GM23338 (cell line): ENCODE data around the gene GPATCH4. TPM values are rescaled to one million over a fixed set of nuclear protein-coding genes. Genes with fewer than 3 reads are reported as not detected.

Experiments
- ATAC-seq: fragments of 200-7000 bp; cut with Tn5 transposase; 3 replicates; pipeline ENCODE4 v1.9.1; 2020
- DNase-seq: peaks from one replicate; pipeline ENCODE4 v3.0.0-alpha.2; 2015; ENCODE audit warnings: low spot score
- H2AFZ ChIP-seq: fragments of 200-600 bp; sonication (generic); 2 replicates; pipeline ENCODE4 v1.8.0; 2016; ENCODE audit warnings: antibody characterized with exemption, mild to moderate bottlenecking, moderate library complexity
- H3F3A ChIP-seq: fragments of 200-600 bp; sonication (generic); replicated peaks from 2 replicates; pipeline ENCODE4 v1.8.0; 2017; ENCODE audit warnings: antibody characterized with exemption, mixed run types, low read depth
- H3K27ac ChIP-seq: fragments of 200-600 bp; sonication (generic); 2 replicates; pipeline ENCODE4 v1.6.1; 2016; ENCODE audit warnings: low read depth
- H3K27me3 ChIP-seq: fragments of 200-600 bp; sonication (generic); 2 replicates; pipeline ENCODE4 v1.8.0; 2016; ENCODE audit warnings: mild to moderate bottlenecking, mixed run types, moderate library complexity; ENCODE audit not compliant: insufficient read depth
- H3K36me3 ChIP-seq: fragments of 200-600 bp; sonication (generic); 2 replicates; pipeline ENCODE4 v1.8.0; 2016; ENCODE audit warnings: mild to moderate bottlenecking; ENCODE audit not compliant: insufficient read depth
- H3K4me1 ChIP-seq: fragments of 200-600 bp; sonication (generic); 2 replicates; pipeline ENCODE4 v1.8.0; 2016; ENCODE audit warnings: mild to moderate bottlenecking, moderate library complexity; ENCODE audit not compliant: insufficient read depth
- H3K4me2 ChIP-seq: fragments of 200-600 bp; sonication (generic); 2 replicates; pipeline ENCODE4 v1.7.1; 2017; ENCODE audit warnings: mixed run types
- H3K4me3 ChIP-seq: fragments of 200-600 bp; sonication (generic); 2 replicates; pipeline ENCODE4 v1.6.1; 2016; ENCODE audit warnings: mixed run types
- H3K79me2 ChIP-seq: fragments of 200-600 bp; sonication (generic); replicated peaks from 2 replicates; pipeline ENCODE4 v1.8.0; 2017; ENCODE audit warnings: mild to moderate bottlenecking; ENCODE audit not compliant: insufficient read depth
- H3K9me2 ChIP-seq: fragments of 200-600 bp; sonication (generic); 2 replicates; pipeline ENCODE4 v1.8.0; 2017; ENCODE audit not compliant: insufficient read depth
- H4K20me1 ChIP-seq: fragments of 200-600 bp; sonication (generic); replicated peaks from 2 replicates; pipeline ENCODE4 v1.8.0; 2017; ENCODE audit warnings: mild to moderate bottlenecking; ENCODE audit not compliant: insufficient read depth
- H3K27ac Mint-ChIP-seq: 2 replicates; pipeline ENCODE4 v1.8.0; 2020; ENCODE audit warnings: inconsistent platforms, mild to moderate bottlenecking, moderate library complexity, mixed read lengths
- H3K27me3 Mint-ChIP-seq: 3 replicates; pipeline ENCODE4 v1.8.0; 2022; ENCODE audit warnings: low read depth, mild to moderate bottlenecking, moderate library complexity, mixed read lengths, inconsistent platforms; ENCODE audit not compliant: insufficient read depth, poor library complexity
- H3K36me3 Mint-ChIP-seq: 3 replicates; pipeline ENCODE4 v1.8.0; 2021; ENCODE audit warnings: low read depth, mild to moderate bottlenecking, inconsistent platforms, moderate library complexity, mixed read lengths
- H3K4me1 Mint-ChIP-seq: 3 replicates; pipeline ENCODE4 v1.8.0; 2020; ENCODE audit warnings: mild to moderate bottlenecking, inconsistent platforms, mixed read lengths
- H3K4me3 Mint-ChIP-seq: 3 replicates; pipeline ENCODE4 v1.8.0; 2021; ENCODE audit warnings: moderate library complexity, mild to moderate bottlenecking, inconsistent platforms, mixed read lengths
- H3K9me3 Mint-ChIP-seq: 3 replicates; pipeline ENCODE4 v1.8.0; 2020; ENCODE audit warnings: moderate library complexity, mild to moderate bottlenecking, inconsistent platforms, mixed read lengths
- CREB1 ChIP-seq: fragments of 250-450 bp; sonication (Bioruptor Pico); IDR thresholded peaks from 2 replicates; pipeline ENCODE4 v1.5.0; 2020; ENCODE audit warnings: low read depth, mild to moderate bottlenecking, moderate library complexity
- CTCF ChIP-seq, 2 experiments: fragments of 200-600 bp in 1 of 2; sonication (generic) in 1 of 2; conservative IDR thresholded peaks; 2 replicates each; pipeline versions ENCODE4 v1.5.1 to v1.6.1; 2016 to 2017; ENCODE audit warnings: antibody characterized with exemption in 2 of 2, low read depth in 2 of 2, mild to moderate bottlenecking in 2 of 2, moderate library complexity in 1 of 2
- ETS1 ChIP-seq: IDR thresholded peaks from 2 replicates; pipeline ENCODE4 v1.6.1; 2016; ENCODE audit warnings: antibody characterized with exemption
- EZH2 ChIP-seq: fragments of 200-600 bp; sonication (generic); IDR thresholded peaks from one replicate; pipeline ENCODE4 v1.8.0; 2017; ENCODE audit warnings: antibody characterized with exemption, mild to moderate bottlenecking, low read depth; ENCODE audit not compliant: unreplicated experiment
- EZH2phosphoT487 ChIP-seq: fragments of 200-600 bp; sonication (generic); IDR thresholded peaks from one replicate; pipeline ENCODE4 v1.8.1; 2018; ENCODE audit warnings: antibody characterized with exemption; ENCODE audit not compliant: unreplicated experiment
- JUNB ChIP-seq: IDR thresholded peaks from one replicate; pipeline ENCODE4 v1.6.1; 2016; ENCODE audit warnings: antibody characterized with exemption; ENCODE audit not compliant: unreplicated experiment
- NANOG ChIP-seq: IDR thresholded peaks from 2 replicates; pipeline ENCODE4 v1.6.1; 2016; ENCODE audit warnings: antibody characterized with exemption, borderline replicate concordance
- POLR2AphosphoS5 ChIP-seq: IDR thresholded peaks from 2 replicates; pipeline ENCODE4 v1.6.1; 2016; ENCODE audit warnings: antibody characterized with exemption, low read depth
- REST ChIP-seq: IDR thresholded peaks from one replicate; pipeline ENCODE4 v1.6.1; 2018; ENCODE audit warnings: antibody characterized with exemption; ENCODE audit not compliant: unreplicated experiment
- STAT1 ChIP-seq: IDR thresholded peaks from one replicate; pipeline ENCODE4 v1.6.1; 2016; ENCODE audit warnings: antibody characterized with exemption; ENCODE audit not compliant: unreplicated experiment
- ZNF114 ChIP-seq: fragments of 250-450 bp; sonication (Bioruptor Pico); IDR thresholded peaks from 2 replicates; pipeline ENCODE4 v1.5.0; 2020; ENCODE audit warnings: mild to moderate bottlenecking, moderate library complexity
- ZNF331 ChIP-seq: fragments of 250-450 bp; sonication (Bioruptor Pico); IDR thresholded peaks from 2 replicates; pipeline ENCODE4 v1.5.0; 2020; ENCODE audit warnings: low read depth, mild to moderate bottlenecking, moderate library complexity
- long read RNA-seq: library from polyadenylated mRNA; unstranded; transcript quantifications from one replicate; pipeline ENCODE4 v2.0.0, GENCODE V29; 2020; ENCODE audit not compliant: unreplicated experiment
- polyA plus RNA-seq: library from polyadenylated mRNA; unstranded; fragments of >200 nt; fragmentation: Nextera tagmentation; extraction: Ambion mirVana; gene quantifications from 2 replicates; pipeline ENCODE4 v1.2.1, GENCODE V29; 2016
- total RNA-seq: library from RNA; depleted of rRNA; stranded (reverse); fragments of >200 nt; shearing (Covaris generic); gene quantifications from 2 replicates; pipeline ENCODE4 v1.2.3, GENCODE V29; 2014; rRNA removed
- TF ChIP-seq, protein P1 (sequence below): fragments of 250-450 bp; sonication (Bioruptor Pico); IDR thresholded peaks from 2 replicates; pipeline ENCODE4 v1.5.0; 2020; ENCODE audit warnings: mild to moderate bottlenecking, moderate library complexity

GPATCH4 gene
- total RNA-seq (58.9 and 95.7 TPM in 2 replicates), polyA plus RNA-seq (174 and 187 TPM in 2 replicates)
- long read RNA-seq, transcript GPATCH4-201 (8 exons, 1,972 nt) = major isoform, 37 of 52 reads
- long read RNA-seq, partial matches to known transcripts = 4 of 52 reads
- long read RNA-seq, other reads (novel, unspliced or antisense) = 9 of 52 reads

GRCh38 chr1:156601122-156601830 is at the start of gene GPATCH4:
GPATCH4 (minus strand) TSS chr1:156601479.
- Histone ChIP-seq H3K9me2 (no peaks in the 10 kb centered on the region), H3K79me2 (peaks cover 27% of the 10 kb centered on the region), H3K27me3 (no peaks in the 10 kb centered on the region), H4K20me1 (peaks cover 9% of the 10 kb centered on the region), H3K4me2 (peak within 1 kb of the TSS; percentile 80), H3K27ac (peak within 1 kb of the TSS; percentile 92), H3F3A (peaks cover 46% of the 10 kb centered on the region), H3K4me1 (no peaks in the 10 kb centered on the region; the same call in 1 of the 2 replicates), H3K36me3 (peaks cover 18% of the 10 kb centered on the region), H3K4me3 (peak within 1 kb of the TSS; percentile 96), H2AFZ (peak within 1 kb of the TSS; percentile 94)
- H3K9me3 Mint-ChIP-seq = no peaks in the 10 kb centered on the region
- peaks cover 10% of the 10 kb centered on the region; the same call in 2 of the 3 replicates for H3K4me1 Mint-ChIP-seq
- ATAC-seq (peak; percentile 88), DNase-seq (peak; percentile 98)
- peaks cover 33% of the 10 kb centered on the region for H3K36me3 Mint-ChIP-seq
- H3K27ac Mint-ChIP-seq = peak within 1 kb of the TSS; percentile 98
- TF ChIP-seq EZH2 = no peak
- no peak for TF ChIP-seq EZH2phosphoT487
- peak; percentile 51; the same call in 1 of the 2 replicates for TF ChIP-seq CREB1 (CRISPR knock-in tag)
- TF ChIP-seq JUNB = no peak
- TF ChIP-seq CTCF (conservative IDR thresholded peaks at IDR 0.05; ENCODE audit: low read depth in 2 of 2) = no peak
- TF ChIP-seq, protein P1, sequence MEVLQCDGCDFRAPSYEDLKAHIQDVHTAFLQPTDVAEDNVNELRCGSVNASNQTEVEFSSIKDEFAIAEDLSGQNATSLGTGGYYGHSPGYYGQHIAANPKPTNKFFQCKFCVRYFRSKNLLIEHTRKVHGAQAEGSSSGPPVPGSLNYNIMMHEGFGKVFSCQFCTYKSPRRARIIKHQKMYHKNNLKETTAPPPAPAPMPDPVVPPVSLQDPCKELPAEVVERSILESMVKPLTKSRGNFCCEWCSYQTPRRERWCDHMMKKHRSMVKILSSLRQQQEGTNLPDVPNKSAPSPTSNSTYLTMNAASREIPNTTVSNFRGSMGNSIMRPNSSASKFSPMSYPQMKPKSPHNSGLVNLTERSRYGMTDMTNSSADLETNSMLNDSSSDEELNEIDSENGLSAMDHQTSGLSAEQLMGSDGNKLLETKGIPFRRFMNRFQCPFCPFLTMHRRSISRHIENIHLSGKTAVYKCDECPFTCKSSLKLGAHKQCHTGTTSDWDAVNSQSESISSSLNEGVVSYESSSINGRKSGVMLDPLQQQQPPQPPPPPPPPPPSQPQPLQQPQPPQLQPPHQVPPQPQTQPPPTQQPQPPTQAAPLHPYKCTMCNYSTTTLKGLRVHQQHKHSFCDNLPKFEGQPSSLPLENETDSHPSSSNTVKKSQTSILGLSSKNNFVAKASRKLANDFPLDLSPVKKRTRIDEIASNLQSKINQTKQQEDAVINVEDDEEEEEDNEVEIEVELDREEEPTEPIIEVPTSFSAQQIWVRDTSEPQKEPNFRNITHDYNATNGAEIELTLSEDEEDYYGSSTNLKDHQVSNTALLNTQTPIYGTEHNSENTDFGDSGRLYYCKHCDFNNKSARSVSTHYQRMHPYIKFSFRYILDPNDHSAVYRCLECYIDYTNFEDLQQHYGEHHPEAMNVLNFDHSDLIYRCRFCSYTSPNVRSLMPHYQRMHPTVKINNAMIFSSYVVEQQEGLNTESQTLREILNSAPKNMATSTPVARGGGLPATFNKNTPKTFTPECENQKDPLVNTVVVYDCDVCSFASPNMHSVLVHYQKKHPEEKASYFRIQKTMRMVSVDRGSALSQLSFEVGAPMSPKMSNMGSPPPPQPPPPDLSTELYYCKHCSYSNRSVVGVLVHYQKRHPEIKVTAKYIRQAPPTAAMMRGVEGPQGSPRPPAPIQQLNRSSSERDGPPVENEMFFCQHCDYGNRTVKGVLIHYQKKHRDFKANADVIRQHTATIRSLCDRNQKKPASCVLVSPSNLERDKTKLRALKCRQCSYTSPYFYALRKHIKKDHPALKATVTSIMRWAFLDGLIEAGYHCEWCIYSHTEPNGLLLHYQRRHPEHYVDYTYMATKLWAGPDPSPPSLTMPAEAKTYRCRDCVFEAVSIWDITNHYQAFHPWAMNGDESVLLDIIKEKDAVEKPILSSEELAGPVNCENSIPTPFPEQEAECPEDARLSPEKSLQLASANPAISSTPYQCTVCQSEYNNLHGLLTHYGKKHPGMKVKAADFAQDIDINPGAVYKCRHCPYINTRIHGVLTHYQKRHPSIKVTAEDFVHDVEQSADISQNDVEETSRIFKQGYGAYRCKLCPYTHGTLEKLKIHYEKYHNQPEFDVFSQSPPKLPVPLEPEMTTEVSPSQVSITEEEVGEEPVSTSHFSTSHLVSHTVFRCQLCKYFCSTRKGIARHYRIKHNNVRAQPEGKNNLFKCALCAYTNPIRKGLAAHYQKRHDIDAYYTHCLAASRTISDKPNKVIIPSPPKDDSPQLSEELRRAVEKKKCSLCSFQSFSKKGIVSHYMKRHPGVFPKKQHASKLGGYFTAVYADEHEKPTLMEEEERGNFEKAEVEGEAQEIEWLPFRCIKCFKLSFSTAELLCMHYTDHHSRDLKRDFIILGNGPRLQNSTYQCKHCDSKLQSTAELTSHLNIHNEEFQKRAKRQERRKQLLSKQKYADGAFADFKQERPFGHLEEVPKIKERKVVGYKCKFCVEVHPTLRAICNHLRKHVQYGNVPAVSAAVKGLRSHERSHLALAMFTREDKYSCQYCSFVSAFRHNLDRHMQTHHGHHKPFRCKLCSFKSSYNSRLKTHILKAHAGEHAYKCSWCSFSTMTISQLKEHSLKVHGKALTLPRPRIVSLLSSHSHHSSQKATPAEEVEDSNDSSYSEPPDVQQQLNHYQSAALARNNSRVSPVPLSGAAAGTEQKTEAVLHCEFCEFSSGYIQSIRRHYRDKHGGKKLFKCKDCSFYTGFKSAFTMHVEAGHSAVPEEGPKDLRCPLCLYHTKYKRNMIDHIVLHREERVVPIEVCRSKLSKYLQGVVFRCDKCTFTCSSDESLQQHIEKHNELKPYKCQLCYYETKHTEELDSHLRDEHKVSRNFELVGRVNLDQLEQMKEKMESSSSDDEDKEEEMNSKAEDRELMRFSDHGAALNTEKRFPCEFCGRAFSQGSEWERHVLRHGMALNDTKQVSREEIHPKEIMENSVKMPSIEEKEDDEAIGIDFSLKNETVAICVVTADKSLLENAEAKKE = no peak
- TF ChIP-seq POLR2AphosphoS5 = peak; percentile 87
- TF ChIP-seq ETS1 = peak; percentile 78
- TF ChIP-seq NANOG = no peak
- no peak for TF ChIP-seq REST
- TF ChIP-seq ZNF114 = no peak
- no peak for TF ChIP-seq ZNF331
- no peak for TF ChIP-seq STAT1
- peak within 1 kb of the TSS; percentile 97 for H3K4me3 Mint-ChIP-seq
- H3K27me3 Mint-ChIP-seq = peaks cover 9% of the 10 kb centered on the region
